ENCODE measurements around the gene CCM2.

CCM2 gene

GRCh38 chr7:45000093-45001032, at the start of gene CCM2:
Gene CCM2 (plus strand): TSS chr7:45000201. CDS start chr7:45000334, 133 bp downstream.
- DNase-seq: peak; percentile 56

- DNase-seq: no peak
Measured at GRCh38 chr7:44953156-44953555, 46.8 kb upstream of the CCM2 start.

- DNase-seq: no peak
Measured at GRCh38 chr7:44955733-44956132, 44.3 kb upstream of the CCM2 start.

GRCh38 chr7:44956157-44956766, 43.7 kb upstream of the CCM2 start:
- DNase-seq: no peak

- DNase-seq: no peak
Measured at GRCh38 chr7:44958645-44959344, 41.2 kb upstream of the CCM2 start.

- no peak for DNase-seq
Measured at GRCh38 chr7:44959433-44959951, 40.5 kb upstream of the CCM2 start.

GRCh38 chr7:44960011-44960580, 39.9 kb upstream of the CCM2 start:
- no peak for DNase-seq

- no peak for DNase-seq
Measured at GRCh38 chr7:44961844-44962482, 38.0 kb upstream of the CCM2 start.

GRCh38 chr7:44962483-44963251, 37.3 kb upstream of the CCM2 start:
- DNase-seq: no peak

GRCh38 chr7:44963364-44964290, 36.4 kb upstream of the CCM2 start:
- DNase-seq: no peak

GRCh38 chr7:44964384-44964830, 35.6 kb upstream of the CCM2 start:
- no peak for DNase-seq

- DNase-seq: no peak
Measured at GRCh38 chr7:44964831-44965440, 35.1 kb upstream of the CCM2 start.

- no peak for DNase-seq
Measured at GRCh38 chr7:44965441-44965903, 34.5 kb upstream of the CCM2 start.

- no peak for DNase-seq
Measured at GRCh38 chr7:44965937-44966730, 33.9 kb upstream of the CCM2 start.

- DNase-seq: peak; percentile 48
Measured at GRCh38 chr7:44966731-44967538, 33.1 kb upstream of the CCM2 start.

GRCh38 chr7:44967571-44968446, 32.2 kb upstream of the CCM2 start:
- no peak for DNase-seq

Measured in DMS79 treated with DMSO at 0.1 percent for 48 hours (cell line).